Glomerular visceral epithelial cell (primary cell): ENCODE results near the gene NCR3LG1.
A peak's percentile ranks its signal among the peaks of the same experiment; 100 is the strongest.

Experiments
- DNase-seq: peaks from one replicate; pipeline ENCODE4 v3.0.0-alpha.2; 2016; ENCODE audit errors: extremely low spot score

NCR3LG1 gene

GRCh38 chr11:17371614-17372013 is 20.0 kb downstream of the NCR3LG1 start:
- DNase-seq, result no peak

- DNase-seq, result no peak
Measured at GRCh38 chr11:17375547-17375946, 23.9 kb downstream of the NCR3LG1 start.

- DNase-seq, result no peak
Measured at GRCh38 chr11:17376493-17376892, 24.9 kb downstream of the NCR3LG1 start.

DNA sequence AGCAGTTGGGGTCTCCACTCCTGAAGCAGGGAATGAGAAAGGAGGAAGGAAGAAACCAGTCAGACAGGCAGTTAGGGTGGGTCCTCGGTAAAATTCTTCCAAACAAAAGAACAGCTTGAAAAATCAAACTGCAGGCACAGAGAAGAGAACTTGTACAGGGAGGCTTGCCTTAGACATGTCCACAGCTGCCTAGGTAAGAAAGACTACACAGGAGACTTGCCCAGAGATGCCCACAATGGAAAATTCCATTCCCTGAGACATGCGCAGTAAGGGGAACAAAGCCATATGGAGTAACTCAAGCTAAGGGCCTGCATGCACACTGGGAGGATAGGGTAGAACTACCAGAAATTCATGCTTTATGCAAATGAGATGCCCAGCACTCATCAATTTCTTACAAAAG is 27.1 kb downstream of the NCR3LG1 start:
- DNase-seq, result no peak

DNA sequence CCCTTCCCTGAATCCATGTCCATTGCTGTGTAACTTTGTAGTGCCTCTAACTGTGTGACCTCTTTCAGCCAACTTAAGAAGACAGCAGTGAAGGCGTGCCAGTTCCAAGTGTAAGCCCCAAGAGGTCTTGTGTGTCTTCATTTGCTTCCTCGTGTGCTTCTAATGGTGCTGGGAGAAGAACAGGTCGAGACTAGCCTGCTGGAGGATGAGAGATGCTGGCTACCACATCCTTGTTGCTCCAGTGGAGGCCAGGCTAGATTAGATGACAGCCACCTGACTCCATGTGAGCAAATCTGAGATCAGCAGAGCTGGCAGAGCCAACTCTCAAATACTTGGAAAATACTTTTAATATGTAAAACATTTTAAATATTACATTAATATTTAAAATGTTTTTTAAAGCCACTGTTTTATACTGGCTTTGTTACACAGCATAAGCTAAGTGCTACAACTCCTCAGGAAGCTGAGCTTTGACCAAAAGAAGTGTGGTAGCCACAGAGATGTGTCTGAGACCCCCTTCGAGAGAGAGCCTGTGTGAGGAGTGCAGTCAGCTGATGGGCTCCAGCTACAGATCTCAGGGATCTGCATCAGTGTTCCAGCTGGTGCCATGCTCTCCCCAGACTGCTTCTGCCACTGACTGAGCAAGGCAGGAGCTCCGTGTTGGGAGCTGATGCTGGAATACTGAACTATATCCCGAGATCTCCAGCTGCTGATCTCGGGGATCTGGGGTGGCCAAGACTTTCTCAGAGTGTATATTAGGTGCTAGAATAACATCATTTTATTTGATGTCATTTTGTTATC is 28.0 kb downstream of the NCR3LG1 start:
- no peak for DNase-seq

DNA sequence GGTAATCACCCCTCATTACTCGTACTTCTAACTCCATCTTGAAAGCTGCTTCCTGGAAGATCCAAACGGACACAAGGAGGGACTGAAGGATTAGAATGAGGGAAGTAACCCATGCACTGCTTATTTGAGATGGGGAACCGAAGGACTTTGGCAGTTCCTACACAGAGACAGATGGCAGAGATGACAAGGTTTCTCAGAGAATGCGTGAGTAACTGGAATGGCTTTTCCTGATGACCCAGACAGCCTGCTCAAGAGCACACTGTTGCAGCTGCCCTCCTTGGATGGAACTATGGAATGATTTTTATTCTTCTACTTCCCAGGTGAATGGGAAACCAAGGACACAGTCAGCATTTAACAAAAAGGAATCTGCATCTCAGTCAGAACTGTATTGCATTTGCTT is 29.6 kb downstream of the NCR3LG1 start:
- no peak for DNase-seq

DNA sequence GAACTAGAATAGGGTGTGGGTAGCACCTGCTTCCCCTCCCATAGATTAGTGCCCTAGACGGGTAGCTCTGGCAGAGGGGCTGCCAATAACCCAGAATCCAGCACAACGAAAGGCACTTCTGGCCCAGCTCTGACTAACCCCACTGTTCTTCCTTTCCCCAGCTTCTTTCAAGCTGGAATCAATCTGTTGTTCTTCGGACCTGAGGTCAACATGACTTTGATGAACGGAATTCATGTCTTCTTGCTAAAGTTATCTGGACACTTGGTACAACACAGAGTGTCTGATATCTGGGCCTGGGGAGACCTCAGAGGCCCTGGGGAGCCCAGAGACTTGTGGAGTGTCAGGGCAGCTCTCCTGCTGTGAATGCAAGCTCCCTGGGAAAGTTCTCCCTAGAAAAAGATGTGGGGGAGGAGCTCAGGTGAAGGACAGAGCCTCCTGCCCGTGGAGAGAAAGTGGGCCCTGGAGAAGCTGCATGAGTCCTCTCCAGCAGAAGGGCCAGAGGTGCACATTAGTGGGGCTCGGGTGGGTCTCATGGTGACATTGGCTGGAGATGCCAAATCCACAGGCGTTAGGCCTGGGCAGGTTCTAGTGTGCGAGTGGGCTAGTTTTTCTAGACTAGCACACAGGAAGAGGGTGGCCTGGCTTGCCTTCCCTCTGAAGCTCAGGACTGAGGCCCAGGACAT is 30.6 kb downstream of the NCR3LG1 start:
- DNase-seq, result no peak

DNA sequence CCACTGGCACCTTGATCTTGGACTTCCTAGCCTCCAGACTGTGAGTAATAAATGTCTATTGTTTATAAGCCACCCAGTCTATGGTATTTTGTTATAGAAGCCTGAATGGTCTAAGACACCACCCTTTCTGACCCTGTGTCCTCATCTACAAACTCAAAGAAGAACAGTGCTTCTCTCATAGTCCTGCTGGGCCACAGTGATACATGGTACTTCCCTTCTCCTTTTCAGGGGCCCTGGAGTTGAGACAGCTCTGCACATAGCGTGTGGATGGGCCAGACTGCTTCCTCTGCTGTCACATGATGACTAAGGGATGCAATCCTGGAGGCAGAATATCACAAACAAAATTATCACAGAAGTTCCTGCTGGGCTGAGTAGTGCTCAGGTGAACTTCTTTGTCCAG is 31.9 kb downstream of the NCR3LG1 start:
- no peak for DNase-seq

DNA sequence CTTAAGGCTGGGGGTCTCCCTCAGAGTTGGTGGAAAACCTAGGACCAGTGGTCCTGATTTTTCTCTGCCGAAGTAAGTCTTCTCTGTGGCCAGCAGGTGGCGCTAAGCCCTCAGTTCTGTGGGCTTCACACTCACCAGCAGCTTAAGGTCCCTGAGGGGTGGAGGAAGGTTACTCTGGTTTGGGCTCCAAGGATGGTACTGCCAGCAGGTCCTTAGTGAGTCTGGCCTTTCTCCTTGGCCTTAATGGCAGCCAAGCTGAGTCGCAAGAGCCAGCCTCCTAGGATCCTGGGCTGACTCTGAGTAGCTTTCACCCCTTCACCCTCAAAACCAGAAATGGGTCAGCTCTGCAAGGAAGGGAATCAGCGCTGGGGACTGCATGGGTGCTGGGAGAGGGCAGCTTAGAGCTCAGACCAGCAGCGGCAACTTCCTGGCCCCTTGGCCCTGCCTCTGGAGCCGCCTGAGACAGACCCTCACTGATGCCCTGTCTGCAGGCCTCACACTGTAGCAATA is 32.5 kb downstream of the NCR3LG1 start:
- DNase-seq, result peak; percentile 73

- no peak for DNase-seq
Measured at GRCh38 chr11:17385492-17385891, 33.9 kb downstream of the NCR3LG1 start.

- no peak for DNase-seq
Measured at GRCh38 chr11:17385926-17386325, 34.3 kb downstream of the NCR3LG1 start.

GRCh38 chr11:17386331-17387084 is 34.9 kb downstream of the NCR3LG1 start:
- DNase-seq, result peak; percentile 35

DNA sequence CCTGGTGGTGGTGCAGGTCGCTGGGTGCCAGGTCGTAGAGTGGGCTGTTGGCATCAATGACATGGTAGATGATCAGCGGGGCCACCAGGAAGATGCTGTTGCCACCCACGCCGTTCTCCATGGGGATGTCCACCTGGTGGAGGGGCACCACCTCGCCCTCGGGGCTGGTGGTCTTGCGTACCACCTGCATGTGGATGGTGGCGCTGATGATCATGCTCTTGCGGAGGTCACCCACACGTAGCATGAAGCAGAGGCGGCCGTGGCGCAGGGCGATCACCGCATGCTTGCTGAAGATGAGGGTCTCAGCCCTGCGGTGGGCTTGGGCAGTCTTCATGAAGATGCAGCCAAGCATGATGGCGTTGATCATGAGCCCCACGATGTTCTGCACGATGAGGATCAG is 35.7 kb downstream of the NCR3LG1 start:
- DNase-seq, result no peak

DNA sequence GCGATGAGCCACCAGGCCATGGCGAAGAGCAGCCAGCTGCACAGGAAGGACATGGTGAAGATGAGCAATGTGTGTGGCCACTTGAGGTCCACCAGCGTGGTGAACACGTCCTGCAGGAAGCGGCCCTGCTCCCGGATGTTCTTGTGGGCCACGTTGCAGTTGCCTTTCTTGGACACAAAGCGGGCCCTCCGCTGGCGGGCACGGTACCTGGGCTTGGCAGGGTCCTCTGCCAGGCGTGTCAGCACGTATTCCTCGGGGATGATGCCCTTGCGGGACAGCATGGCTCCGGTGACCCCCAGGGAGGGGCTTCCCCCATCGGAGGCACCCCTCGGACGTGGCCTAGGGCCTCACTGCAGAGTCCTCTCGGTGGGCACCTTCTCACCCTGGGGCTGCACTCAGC is 36.2 kb downstream of the NCR3LG1 start:
- DNase-seq, result no peak

DNA sequence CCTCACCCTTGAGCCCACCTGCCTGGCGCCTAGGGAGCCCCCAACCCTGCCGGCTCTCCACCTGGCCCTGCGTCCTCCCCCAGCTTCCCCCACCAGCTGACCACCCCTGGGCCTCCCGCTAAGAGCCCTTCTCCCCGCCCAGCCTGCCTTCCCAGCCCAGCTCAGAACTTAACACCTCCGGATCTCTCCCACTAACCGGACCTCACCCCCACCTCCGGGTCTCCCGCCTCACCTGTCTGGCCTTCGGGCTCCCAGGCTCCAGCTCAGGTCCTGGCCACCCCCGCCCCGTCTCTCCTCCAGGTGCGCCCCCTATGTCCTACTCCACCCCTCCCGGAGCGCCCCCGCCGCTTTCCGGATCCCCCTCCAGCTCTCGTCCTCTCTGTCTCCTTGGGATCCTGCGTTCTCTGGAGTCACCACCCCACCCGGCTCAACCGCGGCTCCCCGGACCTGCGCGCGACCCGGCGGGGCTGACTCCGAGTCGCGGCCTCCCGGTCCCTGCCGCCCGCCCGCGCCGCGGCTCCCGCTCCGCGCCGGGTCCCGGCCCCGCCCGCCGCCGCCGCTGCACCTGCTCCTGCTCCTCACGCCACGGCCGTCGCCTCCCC is 37.1 kb downstream of the NCR3LG1 start, which contains the start of gene KCNJ11:
Gene KCNJ11, minus strand, starts transcription at position 51 of the 602 bp plus-strand sequence. CDS start 568 bp downstream, outside the sequence.
- DNase-seq, result no peak

GRCh38 chr11:17389211-17389956 is 37.8 kb downstream of the NCR3LG1 start:
- peak; percentile 60 for DNase-seq

- no peak for DNase-seq
Measured at GRCh38 chr11:17389957-17390649, 38.5 kb downstream of the NCR3LG1 start.

- DNase-seq, result no peak
Measured at GRCh38 chr11:17391493-17392355, 40.1 kb downstream of the NCR3LG1 start.

- no peak for DNase-seq
Measured at GRCh38 chr11:17392872-17393271, 41.3 kb downstream of the NCR3LG1 start.

DNA sequence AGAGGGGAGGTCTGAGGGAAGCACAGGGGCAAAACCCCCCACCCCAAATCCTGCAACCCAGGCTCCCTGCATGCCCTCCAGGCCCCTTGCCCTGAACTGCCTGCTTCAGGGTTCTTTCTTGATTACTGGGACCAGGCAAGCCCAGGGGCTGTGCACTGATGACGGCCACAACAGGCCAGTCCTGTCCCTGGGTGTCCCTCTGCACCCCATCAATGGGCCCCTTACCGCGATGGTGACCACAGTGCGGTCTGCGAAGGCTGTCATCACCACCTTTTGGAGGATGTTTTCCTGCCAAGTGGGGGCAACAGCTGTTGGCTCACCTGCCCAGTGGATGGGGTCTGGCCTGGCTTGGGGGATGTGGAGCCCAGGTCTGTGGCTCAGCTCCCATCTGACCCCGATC is 41.9 kb downstream of the NCR3LG1 start:
- no peak for DNase-seq
